ENCODE results near the gene PRPF8. TPM values are rescaled to one million over a fixed set of nuclear protein-coding genes. Genes with fewer than 3 reads are reported as not detected.

The PRPF8 gene
- total and polyA plus RNA-seq, 2 of the 13 experiments (the other 11 are each of a cell fraction or from before 2014, with no cell fraction given): 112 to 179 TPM

GRCh38 chr17:1716912-1717695 lies 32.4 kb upstream of the PRPF8 start (continued):
- TF ChIP-seq ARID4A (CRISPR knock-in tag; IDR thresholded peaks at IDR 0.05; ENCODE audit: borderline replicate concordance): no peak
- TF ChIP-seq YEATS4 (CRISPR knock-in tag; IDR thresholded peaks at IDR 0.05; ENCODE audit: borderline replicate concordance): no peak
- TF ChIP-seq, protein P1, sequence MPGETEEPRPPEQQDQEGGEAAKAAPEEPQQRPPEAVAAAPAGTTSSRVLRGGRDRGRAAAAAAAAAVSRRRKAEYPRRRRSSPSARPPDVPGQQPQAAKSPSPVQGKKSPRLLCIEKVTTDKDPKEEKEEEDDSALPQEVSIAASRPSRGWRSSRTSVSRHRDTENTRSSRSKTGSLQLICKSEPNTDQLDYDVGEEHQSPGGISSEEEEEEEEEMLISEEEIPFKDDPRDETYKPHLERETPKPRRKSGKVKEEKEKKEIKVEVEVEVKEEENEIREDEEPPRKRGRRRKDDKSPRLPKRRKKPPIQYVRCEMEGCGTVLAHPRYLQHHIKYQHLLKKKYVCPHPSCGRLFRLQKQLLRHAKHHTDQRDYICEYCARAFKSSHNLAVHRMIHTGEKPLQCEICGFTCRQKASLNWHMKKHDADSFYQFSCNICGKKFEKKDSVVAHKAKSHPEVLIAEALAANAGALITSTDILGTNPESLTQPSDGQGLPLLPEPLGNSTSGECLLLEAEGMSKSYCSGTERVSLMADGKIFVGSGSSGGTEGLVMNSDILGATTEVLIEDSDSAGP (CRISPR knock-in tag; IDR thresholded peaks at IDR 0.05; ENCODE audit: borderline replicate concordance): peak; percentile 99
- no peak for TF ChIP-seq ISX (CRISPR knock-in tag; conservative IDR thresholded peaks at IDR 0.05)
- no peak for TF ChIP-seq MED8 (CRISPR knock-in tag; IDR thresholded peaks at IDR 0.05; ENCODE audit: insufficient replicate concordance)
- TF ChIP-seq ZNF761 (CRISPR knock-in tag; conservative IDR thresholded peaks at IDR 0.05): no peak
- TF ChIP-seq, protein P2, sequence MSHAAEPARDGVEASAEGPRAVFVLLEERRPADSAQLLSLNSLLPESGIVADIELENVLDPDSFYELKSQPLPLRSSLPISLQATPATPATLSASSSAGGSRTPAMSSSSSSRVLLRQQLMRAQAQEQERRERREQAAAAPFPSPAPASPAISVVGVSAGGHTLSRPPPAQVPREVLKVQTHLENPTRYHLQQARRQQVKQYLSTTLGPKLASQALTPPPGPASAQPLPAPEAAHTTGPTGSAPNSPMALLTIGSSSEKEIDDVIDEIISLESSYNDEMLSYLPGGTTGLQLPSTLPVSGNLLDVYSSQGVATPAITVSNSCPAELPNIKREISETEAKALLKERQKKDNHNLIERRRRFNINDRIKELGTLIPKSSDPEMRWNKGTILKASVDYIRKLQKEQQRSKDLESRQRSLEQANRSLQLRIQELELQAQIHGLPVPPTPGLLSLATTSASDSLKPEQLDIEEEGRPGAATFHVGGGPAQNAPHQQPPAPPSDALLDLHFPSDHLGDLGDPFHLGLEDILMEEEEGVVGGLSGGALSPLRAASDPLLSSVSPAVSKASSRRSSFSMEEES (CRISPR knock-in tag; IDR thresholded peaks at IDR 0.05): no peak
- peak; percentile 27; the same call in 1 of the 2 replicates for TF ChIP-seq NR2C2 (CRISPR knock-in tag; IDR thresholded peaks at IDR 0.05; ENCODE audit: borderline replicate concordance)
- no peak for TF ChIP-seq NFIB (CRISPR knock-in tag; IDR thresholded peaks at IDR 0.05; ENCODE audit: borderline replicate concordance)
- TF ChIP-seq ZNF44 (CRISPR knock-in tag; IDR thresholded peaks at IDR 0.05): no peak
- no peak for TF ChIP-seq FOXO1 (CRISPR knock-in tag; IDR thresholded peaks at IDR 0.05)
- no peak for TF ChIP-seq ARID5B (CRISPR knock-in tag; IDR thresholded peaks at IDR 0.05)
- TF ChIP-seq SALL1 (CRISPR knock-in tag; IDR thresholded peaks at IDR 0.05): peak; percentile 40; the same call in 1 of the 2 replicates
- no peak for TF ChIP-seq CBX2 (IDR thresholded peaks at IDR 0.05; ENCODE audit: low read depth, low read length)
- no peak for TF ChIP-seq CBX2 (CRISPR knock-in tag; IDR thresholded peaks at IDR 0.05; ENCODE audit: low read depth)
- no peak for TF ChIP-seq ZFAT (CRISPR knock-in tag; conservative IDR thresholded peaks at IDR 0.05)
- 0 out of 2 replicates have a peak, but pooled peaks have one; percentile 13 for TF ChIP-seq FOXK2 (IDR thresholded peaks at IDR 0.05)
